ENCODE results near the gene ANGPTL7. TPM values are rescaled to one million over a fixed set of nuclear protein-coding genes. Genes with fewer than 3 reads are reported as not detected.

Gene ANGPTL7
- total RNA-seq, 1 donor from 2014 or later, result 1.1 TPM

DNA sequence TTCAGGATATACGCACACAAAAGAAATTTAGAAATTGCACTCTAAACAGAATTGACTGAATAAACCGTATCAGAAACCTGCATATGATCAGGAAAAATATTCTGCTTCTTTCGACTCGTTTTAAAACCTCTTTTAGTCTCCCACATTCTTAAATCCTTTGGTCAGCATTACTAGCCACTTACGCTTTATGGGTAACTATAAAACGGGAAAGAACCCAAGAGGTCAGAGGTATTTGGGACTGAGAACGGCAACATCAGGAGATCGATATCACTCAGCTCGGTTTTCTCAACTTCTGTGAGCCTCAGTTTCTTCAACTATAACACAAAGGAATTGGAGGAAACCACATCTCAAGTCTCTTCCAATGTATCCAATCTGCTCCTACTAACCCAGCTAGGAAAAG is 36.4 kb upstream of the ANGPTL7 start:
- H3K27me3 ChIP-seq (ENCODE audit: low read depth), result no peaks in the 10 kb centered on the region
- H3K36me3 ChIP-seq, result peaks cover 55% of the 10 kb centered on the region
- TF ChIP-seq, protein P1, sequence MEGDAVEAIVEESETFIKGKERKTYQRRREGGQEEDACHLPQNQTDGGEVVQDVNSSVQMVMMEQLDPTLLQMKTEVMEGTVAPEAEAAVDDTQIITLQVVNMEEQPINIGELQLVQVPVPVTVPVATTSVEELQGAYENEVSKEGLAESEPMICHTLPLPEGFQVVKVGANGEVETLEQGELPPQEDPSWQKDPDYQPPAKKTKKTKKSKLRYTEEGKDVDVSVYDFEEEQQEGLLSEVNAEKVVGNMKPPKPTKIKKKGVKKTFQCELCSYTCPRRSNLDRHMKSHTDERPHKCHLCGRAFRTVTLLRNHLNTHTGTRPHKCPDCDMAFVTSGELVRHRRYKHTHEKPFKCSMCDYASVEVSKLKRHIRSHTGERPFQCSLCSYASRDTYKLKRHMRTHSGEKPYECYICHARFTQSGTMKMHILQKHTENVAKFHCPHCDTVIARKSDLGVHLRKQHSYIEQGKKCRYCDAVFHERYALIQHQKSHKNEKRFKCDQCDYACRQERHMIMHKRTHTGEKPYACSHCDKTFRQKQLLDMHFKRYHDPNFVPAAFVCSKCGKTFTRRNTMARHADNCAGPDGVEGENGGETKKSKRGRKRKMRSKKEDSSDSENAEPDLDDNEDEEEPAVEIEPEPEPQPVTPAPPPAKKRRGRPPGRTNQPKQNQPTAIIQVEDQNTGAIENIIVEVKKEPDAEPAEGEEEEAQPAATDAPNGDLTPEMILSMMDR (IDR thresholded peaks at IDR 0.05; ENCODE audit: borderline replicate concordance), result no peak
- H3K27ac ChIP-seq (replicated peaks), result peak overlapping the region; percentile 80
- intact Hi-C loops (cut with micrococcal nuclease), result no loop called here
- no peaks in the 10 kb centered on the region for H3K9me3 ChIP-seq (replicated peaks)
- no peak overlapping the region for H3K4me3 ChIP-seq
- H3K4me1 ChIP-seq, result peaks cover 49% of the 10 kb centered on the region
- DNase-seq, result no peak

DNA sequence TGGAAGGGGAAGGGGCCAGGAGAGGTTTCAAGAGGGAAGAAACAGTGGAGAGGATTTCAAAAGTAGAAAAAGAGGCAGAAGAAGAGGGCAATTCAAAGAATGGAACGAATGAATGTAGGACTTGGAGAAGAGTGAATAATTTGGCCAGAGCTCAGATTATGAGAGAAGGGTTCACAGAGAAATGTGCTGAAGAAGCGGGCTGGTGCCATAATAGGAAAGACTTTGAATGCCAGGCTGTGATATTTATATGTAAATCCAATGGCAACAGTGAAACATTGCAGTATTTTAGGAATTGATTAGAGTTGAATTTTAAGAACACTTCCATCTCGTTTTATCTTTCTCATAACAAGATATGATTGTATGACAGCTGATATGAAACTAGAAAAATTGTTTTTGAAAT is 36.0 kb upstream of the ANGPTL7 start:
- Histone ChIP-seq H3K4me1 (peaks cover 53% of the 10 kb centered on the region), H3K36me3 (peaks cover 51% of the 10 kb centered on the region)

DNA sequence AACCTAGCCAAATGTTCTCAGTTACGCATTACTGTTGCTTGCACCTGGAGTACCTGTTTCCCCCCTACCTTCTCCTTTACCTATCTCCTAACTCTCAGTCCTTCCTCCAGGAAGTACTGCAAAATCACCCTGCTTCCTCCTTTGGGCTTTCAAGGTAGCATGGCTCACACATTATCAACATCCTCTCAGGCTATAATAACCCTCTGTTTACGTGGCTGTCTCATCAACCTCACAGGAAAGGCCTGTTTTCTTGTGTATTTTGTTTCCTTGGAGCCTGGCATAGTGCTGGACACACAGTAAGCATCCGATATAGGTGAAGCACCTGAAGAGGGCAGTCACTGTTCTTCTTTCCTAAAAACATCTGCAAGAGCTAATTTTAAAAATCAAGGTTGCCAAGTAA is 32.7 kb upstream of the ANGPTL7 start:
- Histone ChIP-seq H3K4me1 (peaks cover 44% of the 10 kb centered on the region), H3K4me3 (no peak overlapping the region), H3K9me3 (replicated peaks) (no peaks in the 10 kb centered on the region), H3K27me3 (ENCODE audit: low read depth) (no peaks in the 10 kb centered on the region), H3K27ac (replicated peaks) (peak overlapping the region; percentile 71), H3K36me3 (peaks cover 35% of the 10 kb centered on the region)
- no peak for DNase-seq
- TF ChIP-seq, protein P1 (IDR thresholded peaks at IDR 0.05; ENCODE audit: borderline replicate concordance), result no peak
- intact Hi-C loops (cut with micrococcal nuclease), result no loop called here

More for the DNA sequence above, 36.0 kb upstream of the ANGPTL7 start:
- Histone ChIP-seq H3K4me3 (no peak overlapping the region), H3K27ac (replicated peaks) (peak overlapping the region; percentile 80), H3K27me3 (ENCODE audit: low read depth) (no peaks in the 10 kb centered on the region), H3K9me3 (replicated peaks) (no peaks in the 10 kb centered on the region)
- DNase-seq, result no peak
- TF ChIP-seq, protein P1 (IDR thresholded peaks at IDR 0.05; ENCODE audit: borderline replicate concordance), result no peak
- intact Hi-C loops (cut with micrococcal nuclease), result no loop called here

DNA sequence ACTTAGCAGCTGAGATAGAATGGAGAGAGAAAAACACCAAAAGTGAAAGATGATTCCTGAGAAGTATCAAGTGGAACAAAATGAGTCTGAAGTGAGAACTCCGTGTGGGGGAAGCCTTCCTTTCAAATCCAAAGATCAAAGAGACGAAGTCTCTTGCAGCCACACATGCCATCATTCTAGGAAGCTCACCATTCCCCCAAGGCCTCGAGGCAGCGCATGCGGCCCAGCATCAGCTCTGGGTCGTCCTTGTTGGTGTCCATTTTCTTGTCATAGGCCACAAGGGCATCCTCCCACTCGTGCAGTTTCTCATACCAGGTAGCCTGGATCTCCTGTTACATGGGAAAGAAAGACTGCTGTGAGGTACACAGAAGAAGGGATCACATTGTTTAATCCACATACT is 32.2 kb upstream of the ANGPTL7 start:
- no peaks in the 10 kb centered on the region for H3K27me3 ChIP-seq (ENCODE audit: low read depth)
- H3K9me3 ChIP-seq (replicated peaks), result no peaks in the 10 kb centered on the region
- TF ChIP-seq, protein P1 (IDR thresholded peaks at IDR 0.05; ENCODE audit: borderline replicate concordance), result no peak
- peaks cover 39% of the 10 kb centered on the region for H3K4me1 ChIP-seq
- H3K27ac ChIP-seq (replicated peaks), result peak overlapping the region; percentile 71
- peaks cover 38% of the 10 kb centered on the region for H3K36me3 ChIP-seq
- intact Hi-C loops (cut with micrococcal nuclease), result no loop called here
- H3K4me3 ChIP-seq, result no peak overlapping the region
- DNase-seq, result no peak

DNA sequence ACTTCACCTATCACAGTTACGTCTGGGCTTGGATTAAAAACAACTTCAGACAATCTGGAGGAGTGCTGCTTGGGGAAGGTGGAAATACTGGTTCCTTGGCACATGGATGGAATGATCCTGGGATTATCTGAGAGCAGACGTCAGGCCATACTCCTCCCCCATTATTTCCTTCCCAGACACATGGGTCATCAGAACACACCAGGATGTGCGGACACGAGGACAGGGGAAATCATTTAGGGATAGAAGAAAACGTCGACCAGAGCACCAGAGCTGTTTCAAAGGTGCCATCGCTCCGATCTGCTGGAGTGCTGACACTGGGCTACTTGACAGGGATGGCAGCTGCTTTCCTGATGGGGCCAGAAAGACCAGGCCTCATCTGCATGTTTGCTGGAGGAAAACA is 31.8 kb upstream of the ANGPTL7 start:
- H3K4me1 ChIP-seq, result peaks cover 34% of the 10 kb centered on the region
- no peak for DNase-seq
- H3K36me3 ChIP-seq, result peaks cover 43% of the 10 kb centered on the region
- TF ChIP-seq, protein P1 (IDR thresholded peaks at IDR 0.05; ENCODE audit: borderline replicate concordance), result no peak
- peak overlapping the region; percentile 71 for H3K27ac ChIP-seq (replicated peaks)
- H3K27me3 ChIP-seq (ENCODE audit: low read depth), result no peaks in the 10 kb centered on the region
- intact Hi-C loops (cut with micrococcal nuclease), result no loop called here
- no peak overlapping the region for H3K4me3 ChIP-seq
- no peaks in the 10 kb centered on the region for H3K9me3 ChIP-seq (replicated peaks)
